Coronary artery (tissue), 2 donors: ENCODE data around the gene UBE2E2.

Source experiments
- DNase-seq: peaks from one replicate; pipeline ENCODE4 v3.0.0-alpha.2; 2017; ENCODE audit warnings: low spot score
- H3K27ac ChIP-seq, 2 donors: fragments of 200-600 bp; sonication (generic); one replicate each; pipeline ENCODE4 v1.5.1; 2016 to 2019
- H3K4me3 ChIP-seq: fragments of 200-600 bp; sonication (generic); 2 replicates; pipeline ENCODE4 v1.5.1; 2016; ENCODE audit warnings: mild to moderate bottlenecking, moderate library complexity
- CTCF ChIP-seq: fragments of 200-600 bp; sonication (generic); IDR thresholded peaks from one replicate; pipeline ENCODE4 v1.5.1; 2019; ENCODE audit warnings: antibody characterized with exemption

The UBE2E2 gene

DNA sequence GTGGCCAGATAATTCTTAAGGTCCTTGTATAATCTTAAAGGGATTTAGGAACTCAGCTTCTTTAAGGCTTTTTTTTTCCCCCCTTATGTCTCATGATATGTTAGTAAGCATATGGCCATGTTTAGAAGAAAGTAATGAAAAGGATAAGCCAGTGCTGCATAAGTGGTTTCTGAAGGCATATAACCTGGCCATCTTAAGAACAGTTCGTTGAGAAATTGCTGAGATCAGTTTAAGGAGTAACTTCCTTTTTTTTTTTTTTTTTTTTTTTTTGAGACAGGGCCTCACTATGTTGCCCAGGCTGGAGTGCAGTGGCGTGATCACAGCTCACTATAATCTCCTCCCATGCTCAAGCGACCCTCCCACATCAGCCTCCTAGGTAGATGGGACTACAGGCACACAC lies 51.7 kb downstream of the UBE2E2 start:
- Histone ChIP-seq H3K27ac (no peak overlapping the region), H3K4me3 (no peak overlapping the region)
- no peak for TF ChIP-seq CTCF
- no peak for DNase-seq

DNA sequence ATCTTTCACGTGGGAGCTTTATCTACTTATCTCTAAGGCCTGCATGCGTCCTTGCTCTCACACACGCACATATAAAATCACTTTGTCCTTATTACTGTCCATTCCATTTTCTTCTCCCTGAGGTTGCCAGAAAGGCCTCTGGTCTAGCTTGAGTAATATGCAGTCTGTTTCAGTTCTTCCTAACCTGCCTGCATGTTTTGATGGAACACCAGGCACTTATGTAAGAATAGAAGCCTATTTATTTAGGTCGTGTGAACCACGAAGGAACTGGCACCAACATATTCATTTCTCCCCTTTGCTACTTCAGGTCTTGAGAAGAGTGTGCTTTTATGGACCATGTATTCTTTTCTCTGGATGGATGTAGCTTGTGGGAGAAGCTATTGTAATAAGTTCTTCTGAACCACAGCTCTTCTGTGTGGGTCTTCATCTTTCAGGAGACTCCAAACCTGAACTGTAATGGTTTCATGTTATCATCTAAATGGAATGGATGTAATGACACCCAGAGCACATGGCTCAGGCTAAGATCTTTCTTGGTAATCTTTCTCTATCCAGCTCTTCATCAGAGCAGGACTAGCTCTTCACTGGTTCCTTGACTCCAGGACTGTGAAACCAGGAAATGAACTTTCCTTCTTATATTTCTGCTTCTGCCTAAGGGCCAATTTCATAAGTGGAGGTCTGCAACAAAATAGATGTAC lies 53.8 kb downstream of the UBE2E2 start:
- Histone ChIP-seq H3K27ac (no peak overlapping the region), H3K4me3 (no peak overlapping the region)
- no peak for TF ChIP-seq CTCF
- DNase-seq, result no peak

DNA sequence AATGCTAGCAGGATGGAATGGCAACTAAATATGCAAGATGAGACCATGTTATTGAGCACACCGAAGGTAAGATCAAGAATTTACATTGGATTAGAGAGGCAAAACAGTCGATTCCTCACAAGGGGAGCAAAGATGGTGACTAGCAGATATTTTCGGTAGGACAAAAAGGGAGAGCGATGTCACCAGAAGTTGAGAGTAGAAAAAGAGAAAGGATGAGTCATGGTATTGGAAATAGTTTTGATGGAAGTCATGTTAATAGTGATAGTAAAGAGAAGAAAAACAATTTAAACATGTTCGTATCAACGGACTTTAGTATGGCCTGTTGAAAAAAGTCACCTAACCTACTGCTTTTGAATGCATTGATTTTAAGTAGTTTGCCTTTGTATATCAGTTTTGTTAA lies 55.0 kb downstream of the UBE2E2 start:
- H3K4me3 ChIP-seq, result no peak overlapping the region
- no peak overlapping the region for H3K27ac ChIP-seq
- no peak for TF ChIP-seq CTCF
- DNase-seq, result no peak

- Histone ChIP-seq H3K27ac (no peak overlapping the region), H3K4me3 (no peak overlapping the region)
- no peak for TF ChIP-seq CTCF
- DNase-seq, result no peak
Observed at GRCh38 chr3:23259515-23259914, 56.4 kb downstream of the UBE2E2 start.

- no peak for TF ChIP-seq CTCF
- Histone ChIP-seq H3K4me3 (no peak overlapping the region), H3K27ac (no peak overlapping the region)
- DNase-seq, result no peak
Observed at GRCh38 chr3:23262766-23263165, 59.6 kb downstream of the UBE2E2 start.

GRCh38 chr3:23263796-23264195 lies 60.7 kb downstream of the UBE2E2 start:
- no peak overlapping the region for H3K27ac ChIP-seq
- no peak for DNase-seq
- H3K4me3 ChIP-seq, result no peak overlapping the region
- TF ChIP-seq CTCF, result no peak

- H3K4me3 ChIP-seq, result no peak overlapping the region
- TF ChIP-seq CTCF, result no peak
- H3K27ac ChIP-seq, result no peak overlapping the region
- no peak for DNase-seq
Observed at GRCh38 chr3:23264413-23264812, 61.3 kb downstream of the UBE2E2 start.
